SU-DHL-6 (cell line): ENCODE measurements around the gene COL23A1.

Experiments used
- H2AFZ ChIP-seq: fragments of 200-600 bp; sonication (generic); 2 replicates; pipeline ENCODE4 v1.6.1; 2014; ENCODE audit warnings: low read depth, mild to moderate bottlenecking, moderate library complexity, mixed read lengths, antibody characterized with exemption, low read length; ENCODE audit not compliant: severe bottlenecking
- H3F3A ChIP-seq: fragments of 200-600 bp; shearing (Covaris generic); 2 replicates; pipeline ENCODE4 v1.6.0; 2016; ENCODE audit warnings: antibody characterized with exemption, mild to moderate bottlenecking; ENCODE audit not compliant: insufficient read depth
- H3K27ac ChIP-seq: fragments of 200-600 bp; sonication (generic); 2 replicates; pipeline ENCODE4 v1.5.1; 2016; ENCODE audit warnings: low read depth, mild to moderate bottlenecking, low read length, moderate library complexity, mixed read lengths
- H3K27me3 ChIP-seq: fragments of 200-600 bp; sonication (generic), shearing (Covaris generic); 2 replicates; pipeline ENCODE4 v1.6.0; 2014; ENCODE audit warnings: mild to moderate bottlenecking, low read length
- H3K36me3 ChIP-seq: fragments of 200-600 bp; sonication (generic); 2 replicates; pipeline ENCODE4 v1.6.1; 2014; ENCODE audit warnings: mild to moderate bottlenecking, low read length, mixed read lengths
- H3K4me2 ChIP-seq: fragments of 300-600, 200-600 bp; shearing (Covaris generic), sonication (generic); 2 replicates; pipeline ENCODE4 v1.6.0; 2014; ENCODE audit warnings: low read length, low read depth, mild to moderate bottlenecking; ENCODE audit not compliant: poor library complexity, severe bottlenecking
- H3K4me3 ChIP-seq: fragments of 200-600 bp; sonication (generic); 2 replicates; pipeline ENCODE4 v1.5.1; 2014; ENCODE audit warnings: antibody characterized with exemption, low read length, mild to moderate bottlenecking, mixed read lengths; ENCODE audit not compliant: insufficient read depth, poor library complexity, severe bottlenecking
- H3K79me2 ChIP-seq: fragments of 200-600 bp; sonication (generic); 2 replicates; pipeline ENCODE4 v1.6.1; 2014; ENCODE audit warnings: mild to moderate bottlenecking, low read length, moderate library complexity; ENCODE audit not compliant: insufficient read depth
- H3K9ac ChIP-seq: fragments of 200-600 bp; sonication (generic); 2 replicates; pipeline ENCODE4 v1.7.0; 2014; ENCODE audit warnings: mild to moderate bottlenecking, low read length
- H3K9me2 ChIP-seq: fragments of 200-600 bp; sonication (generic); replicated peaks from 2 replicates; pipeline ENCODE4 v1.6.1; 2014; ENCODE audit warnings: low read length; ENCODE audit not compliant: insufficient read depth
- H3K9me3 ChIP-seq: fragments of 200-600 bp; sonication (generic); 2 replicates; pipeline ENCODE4 v1.6.1; 2014; ENCODE audit warnings: low read length, mixed read lengths; ENCODE audit not compliant: insufficient read depth
- H4K20me1 ChIP-seq: fragments of 200-600 bp; sonication (generic); 2 replicates; pipeline ENCODE4 v1.6.1; 2014; ENCODE audit warnings: low read depth, mild to moderate bottlenecking, antibody characterized with exemption, low read length, moderate library complexity, mixed read lengths
- EZH2phosphoT487 ChIP-seq: fragments of 200-600 bp; sonication (generic), shearing (Covaris generic); conservative IDR thresholded peaks from 2 replicates; pipeline ENCODE4 v1.6.1; 2018; ENCODE audit warnings: mild to moderate bottlenecking, antibody characterized with exemption, low read length, moderate library complexity, mixed read lengths
- TF ChIP-seq, protein P1 (sequence below): fragments of 200-600 bp; sonication (generic); IDR thresholded peaks from one replicate; pipeline ENCODE4 v1.5.1; 2017; ENCODE audit warnings: antibody characterized with exemption, mild to moderate bottlenecking, low read length, moderate library complexity; ENCODE audit not compliant: insufficient read depth, poor library complexity, severe bottlenecking

The COL23A1 gene

DNA sequence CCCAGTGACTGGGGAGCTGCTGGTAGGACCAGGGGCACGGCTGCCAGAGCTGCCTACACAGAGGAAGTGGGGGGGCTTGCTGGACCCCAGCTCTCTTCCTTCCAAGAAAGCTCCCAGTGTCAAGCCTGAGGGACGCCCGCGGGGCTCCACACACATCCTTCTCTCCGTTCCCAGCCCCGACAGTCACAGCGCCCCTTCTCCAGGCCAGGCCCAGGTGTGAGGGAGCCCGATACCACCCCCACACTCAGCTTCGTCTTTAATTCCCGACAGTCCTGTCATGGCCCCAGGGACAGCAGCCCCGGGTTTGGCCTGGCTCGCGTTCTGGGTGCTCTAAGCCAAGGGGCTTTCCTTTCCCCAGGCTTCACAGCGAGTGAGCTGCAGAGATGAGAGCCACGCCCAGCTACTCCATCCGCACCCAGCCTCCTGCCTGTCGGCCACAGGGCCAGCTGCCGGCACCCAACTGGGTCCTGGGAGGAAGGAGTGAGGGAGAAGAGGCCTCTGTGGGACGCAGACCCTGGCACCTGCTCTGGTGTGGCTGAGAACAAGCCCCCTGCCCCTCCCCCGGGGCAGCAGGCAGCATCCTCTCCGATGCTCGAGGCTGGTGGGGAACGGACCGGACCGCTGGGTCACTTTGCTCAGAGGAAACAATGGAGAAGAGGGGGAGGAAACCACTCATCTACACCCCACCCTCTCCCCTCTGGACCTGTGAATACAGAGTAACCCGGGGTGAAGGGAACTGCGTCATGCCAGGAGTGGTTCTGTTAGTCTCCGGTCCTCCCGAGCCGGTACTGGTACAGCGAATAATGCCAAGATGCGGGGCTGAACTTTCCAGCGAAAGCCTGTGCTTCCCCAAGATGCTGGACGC is 303.7 kb downstream of the COL23A1 start:
- H3K27ac ChIP-seq: no peak overlapping the region
- no peaks in the 10 kb centered on the region for H3K9me2 ChIP-seq
- TF ChIP-seq, protein P1, sequence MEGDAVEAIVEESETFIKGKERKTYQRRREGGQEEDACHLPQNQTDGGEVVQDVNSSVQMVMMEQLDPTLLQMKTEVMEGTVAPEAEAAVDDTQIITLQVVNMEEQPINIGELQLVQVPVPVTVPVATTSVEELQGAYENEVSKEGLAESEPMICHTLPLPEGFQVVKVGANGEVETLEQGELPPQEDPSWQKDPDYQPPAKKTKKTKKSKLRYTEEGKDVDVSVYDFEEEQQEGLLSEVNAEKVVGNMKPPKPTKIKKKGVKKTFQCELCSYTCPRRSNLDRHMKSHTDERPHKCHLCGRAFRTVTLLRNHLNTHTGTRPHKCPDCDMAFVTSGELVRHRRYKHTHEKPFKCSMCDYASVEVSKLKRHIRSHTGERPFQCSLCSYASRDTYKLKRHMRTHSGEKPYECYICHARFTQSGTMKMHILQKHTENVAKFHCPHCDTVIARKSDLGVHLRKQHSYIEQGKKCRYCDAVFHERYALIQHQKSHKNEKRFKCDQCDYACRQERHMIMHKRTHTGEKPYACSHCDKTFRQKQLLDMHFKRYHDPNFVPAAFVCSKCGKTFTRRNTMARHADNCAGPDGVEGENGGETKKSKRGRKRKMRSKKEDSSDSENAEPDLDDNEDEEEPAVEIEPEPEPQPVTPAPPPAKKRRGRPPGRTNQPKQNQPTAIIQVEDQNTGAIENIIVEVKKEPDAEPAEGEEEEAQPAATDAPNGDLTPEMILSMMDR: no peak
- TF ChIP-seq EZH2phosphoT487: no peak
- no peaks in the 10 kb centered on the region for H3K9me3 ChIP-seq
- no peak overlapping the region for H2AFZ ChIP-seq
- no peaks in the 10 kb centered on the region for H4K20me1 ChIP-seq
- H3K9ac ChIP-seq: no peak overlapping the region
- H3K27me3 ChIP-seq: no peaks in the 10 kb centered on the region
- H3K79me2 ChIP-seq: no peaks in the 10 kb centered on the region
- no peaks in the 10 kb centered on the region for H3K36me3 ChIP-seq
- no peaks in the 10 kb centered on the region for H3F3A ChIP-seq
- H3K4me2 ChIP-seq: no peak overlapping the region
- H3K4me3 ChIP-seq: no peak overlapping the region

DNA sequence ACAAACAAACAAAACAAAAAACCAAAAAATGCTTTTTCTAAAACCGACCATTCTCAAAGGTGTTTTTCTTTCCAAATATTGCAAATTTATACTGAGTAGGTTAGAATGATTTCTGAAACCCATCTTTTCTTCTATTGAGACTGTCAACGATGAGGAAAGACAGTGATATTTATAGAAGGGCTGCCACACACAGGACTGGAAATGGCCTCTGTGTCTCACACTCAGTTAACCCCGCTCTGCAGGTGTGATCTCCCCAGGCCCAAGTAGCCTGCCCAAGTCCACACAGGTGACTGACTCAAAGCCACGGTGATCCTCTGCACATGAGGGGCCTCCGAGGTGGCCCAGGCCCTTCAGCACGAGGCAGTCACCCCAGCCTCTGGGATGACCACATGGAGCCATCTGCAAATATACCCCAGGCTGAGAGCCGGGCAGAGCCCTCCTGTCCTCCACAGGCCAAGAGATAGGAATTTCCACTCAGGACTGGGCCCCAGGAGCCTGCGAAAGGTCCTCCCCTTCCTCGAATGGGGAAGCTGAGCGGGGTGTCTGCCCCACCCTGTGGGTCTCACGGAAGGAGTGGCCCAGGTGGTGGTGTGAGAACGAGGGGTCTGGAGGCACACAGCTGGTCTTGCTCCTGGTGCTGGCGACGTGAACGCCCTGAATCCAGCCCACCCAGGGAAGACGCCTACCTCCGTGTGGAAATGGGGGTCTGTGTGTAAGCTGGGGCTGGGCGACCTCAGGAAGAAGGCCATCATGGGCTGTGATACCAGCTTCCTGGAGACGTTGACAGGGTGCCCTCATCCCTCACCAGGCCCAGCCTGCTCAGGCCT is 304.6 kb downstream of the COL23A1 start:
- TF ChIP-seq, protein P1: no peak
- no peak for TF ChIP-seq EZH2phosphoT487
- Histone ChIP-seq H3K4me2 (no peak overlapping the region), H4K20me1 (no peaks in the 10 kb centered on the region), H3K27ac (no peak overlapping the region), H3K9ac (no peak overlapping the region), H3K4me3 (no peak overlapping the region), H2AFZ (no peak overlapping the region), H3K9me2 (no peaks in the 10 kb centered on the region), H3K9me3 (no peaks in the 10 kb centered on the region), H3K36me3 (no peaks in the 10 kb centered on the region), H3F3A (no peaks in the 10 kb centered on the region), H3K79me2 (no peaks in the 10 kb centered on the region), H3K27me3 (no peaks in the 10 kb centered on the region)

DNA sequence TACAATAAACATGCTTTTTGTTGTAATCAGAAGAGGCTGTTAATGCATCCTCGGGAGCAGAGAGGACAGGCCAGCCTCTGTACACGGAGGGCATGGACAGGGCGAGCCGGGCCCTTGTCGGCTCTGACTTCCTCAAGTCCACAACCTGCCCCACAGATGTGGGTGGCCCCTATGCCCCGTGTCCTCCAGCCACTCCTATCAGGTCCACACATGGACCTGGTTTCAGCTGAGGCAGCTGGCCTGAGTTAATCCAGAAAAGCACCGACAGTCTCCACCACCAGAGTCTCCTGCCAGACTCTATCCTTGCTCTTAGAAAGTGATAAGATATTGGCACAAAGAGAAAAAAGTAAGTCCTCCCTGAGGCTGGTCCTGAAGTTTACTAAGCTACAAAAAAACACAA is 305.2 kb downstream of the COL23A1 start:
- H3K27me3 ChIP-seq: no peaks in the 10 kb centered on the region

More for the DNA sequence above, 305.2 kb downstream of the COL23A1 start:
- Histone ChIP-seq H4K20me1 (no peaks in the 10 kb centered on the region), H3K79me2 (no peaks in the 10 kb centered on the region), H2AFZ (no peak overlapping the region), H3K9ac (no peak overlapping the region), H3K9me2 (no peaks in the 10 kb centered on the region), H3K4me3 (no peak overlapping the region), H3K4me2 (no peak overlapping the region), H3F3A (no peaks in the 10 kb centered on the region), H3K9me3 (no peaks in the 10 kb centered on the region), H3K36me3 (no peaks in the 10 kb centered on the region), H3K27ac (no peak overlapping the region)
- TF ChIP-seq EZH2phosphoT487: no peak
- TF ChIP-seq, protein P1: no peak
